HepG2 (cell line): Measurements from ENCODE around the gene ITPK1. TPM values are rescaled to one million over a fixed set of nuclear protein-coding genes. Genes with fewer than 3 reads are reported as not detected.

Experiments used
- ATAC-seq: fragments of 200-7000 bp; cut with Tn5 transposase; 3 replicates; pipeline ENCODE4 v1.9.1; 2020; ENCODE audit warnings: mild to moderate bottlenecking, moderate library complexity
- BruUV-seq: library from RNA; stranded (reverse); fragments of 400-500 nt; replicated peaks from 2 replicates; lab custom pipeline; 2021; lab: Mats Ljungman, UMichigan
- CTCF ChIA-PET: fragments of 300-600 bp; formaldehyde crosslinking; extraction: SDS; loops from one replicate; lab custom pipeline; 2021; ENCODE audit warnings: low total read pairs, inconsistent platforms, low intra/inter-chr PET ratio; lab: Yijun Ruan, JAX
- POLR2A ChIA-PET: fragments of 350-600 bp; sonication (Branson Sonifier 250); formaldehyde crosslinking; loops from one replicate; lab custom pipeline; 2020; ENCODE audit warnings: antibody characterized with exemption, inconsistent platforms; lab: Yijun Ruan, JAX
- DNase-seq: peaks from one replicate; pipeline ENCODE4 v3.0.0-alpha.2; 2015; ENCODE audit warnings: low spot score
- FAIRE-seq: peaks from 3 replicates; lab custom pipeline; 2011; peaks lifted over from hg19 to GRCh38; lab: Jason Lieb, UNC
- H2AFZ ChIP-seq: one replicate; pipeline ENCODE4 v1.6.1; 2011; ENCODE audit warnings: low read length, inconsistent platforms
- H3K27ac ChIP-seq: fragments of 300-600 bp; 3 replicates; pipeline ENCODE4 v1.8.0; 2011; ENCODE audit warnings: mixed run types, mild to moderate bottlenecking, mixed read lengths, low read length, inconsistent platforms; ENCODE audit not compliant: insufficient read depth; ENCODE audit errors: extremely low read length
- H3K27me3 ChIP-seq, 2 experiments: fragments of 200-600 bp in 1 of 2; 2 replicates in 1 of 2; 3 replicates in 1 of 2; pipeline versions ENCODE4 v1.6.0 to v1.8.0; 2011; ENCODE audit warnings: low read length in 2 of 2, mild to moderate bottlenecking in 2 of 2, moderate library complexity in 2 of 2, inconsistent platforms in 1 of 2; ENCODE audit not compliant: insufficient read depth in 2 of 2, control insufficient read depth in 1 of 2
- H3K36me3 ChIP-seq, 2 experiments: fragments of 200-600 bp in 1 of 2; replicated peaks in 1 of 2; 2 replicates in 1 of 2; 3 replicates in 1 of 2; pipeline versions ENCODE4 v1.5.1 to v1.8.0; 2011; ENCODE audit warnings: low read length in 2 of 2, inconsistent platforms in 1 of 2; ENCODE audit not compliant: insufficient read depth in 2 of 2, control insufficient read depth in 1 of 2
- H3K4me1 ChIP-seq: 2 replicates; pipeline ENCODE4 v1.5.1; 2012; ENCODE audit warnings: low read length, inconsistent platforms; ENCODE audit not compliant: insufficient read depth
- H3K4me2 ChIP-seq: 2 replicates; pipeline ENCODE4 v1.6.0; 2011; ENCODE audit warnings: low read depth, low read length, inconsistent platforms
- H3K4me3 ChIP-seq, 3 experiments: fragments of 200-600 bp in 1 of 3; sonication (generic), shearing (Covaris generic) in 1 of 3; replicated peaks in 1 of 3; 2 replicates each; pipeline ENCODE4 v1.5.1; 2011 to 2016; ENCODE audit warnings: low read length in 3 of 3, inconsistent platforms in 2 of 3, low read depth in 2 of 3, mild to moderate bottlenecking in 2 of 3, control low read depth in 1 of 3, mixed read lengths in 1 of 3; ENCODE audit not compliant: insufficient read depth in 1 of 3
- H3K79me2 ChIP-seq: one replicate; pipeline ENCODE4 v1.6.1; 2011; ENCODE audit warnings: low read length, inconsistent platforms; ENCODE audit not compliant: insufficient read depth
- H3K9ac ChIP-seq: 2 replicates; pipeline ENCODE4 v1.6.0; 2011; ENCODE audit warnings: mild to moderate bottlenecking, low read depth, low read length, inconsistent platforms; ENCODE audit not compliant: insufficient read depth
- H3K9me3 ChIP-seq: 2 replicates; pipeline ENCODE4 v1.5.1; 2012; ENCODE audit warnings: mild to moderate bottlenecking, low read length
- H4K20me1 ChIP-seq: 2 replicates; pipeline ENCODE4 v1.6.0; 2011; ENCODE audit warnings: inconsistent platforms, mild to moderate bottlenecking, low read length, moderate library complexity; ENCODE audit not compliant: insufficient read depth
- CC2D1A ChIP-seq: sonication (generic); formaldehyde crosslinking; IDR thresholded peaks from 2 replicates; pipeline ENCODE4 v1.8.1; 2023; ENCODE audit warnings: mild to moderate bottlenecking, missing genetic modification reagents
- HBP1 ChIP-seq: IDR thresholded peaks from 2 replicates; pipeline ENCODE4 v1.6.1; 2016; ENCODE audit warnings: low read depth, control low read depth
- HOXA3 ChIP-seq: sonication (generic); formaldehyde crosslinking; IDR thresholded peaks from 2 replicates; pipeline ENCODE4 v1.5.0; 2020; ENCODE audit warnings: missing genetic modification reagents
- KDM2A ChIP-seq: sonication (generic); formaldehyde crosslinking; IDR thresholded peaks from 2 replicates; pipeline ENCODE4 v1.4.0; 2020; ENCODE audit warnings: low read depth, missing genetic modification reagents, borderline replicate concordance
- MYC ChIP-seq: sonication (generic); formaldehyde crosslinking; IDR thresholded peaks from 2 replicates; pipeline ENCODE4 v1.9.0; 2021; ENCODE audit warnings: missing genetic modification reagents, borderline replicate concordance
- NR2F6 ChIP-seq, 2 experiments: IDR thresholded peaks; 2 replicates each; pipeline ENCODE4 v1.6.1; 2016; ENCODE audit warnings: antibody characterized with exemption in 1 of 2, mild to moderate bottlenecking in 1 of 2
- PITX1 ChIP-seq: sonication (generic); formaldehyde crosslinking; IDR thresholded peaks from 2 replicates; pipeline ENCODE4 v1.5.1; 2020; ENCODE audit warnings: mild to moderate bottlenecking, missing genetic modification reagents
- RXRA ChIP-seq: sonication (generic); formaldehyde crosslinking; IDR thresholded peaks from 2 replicates; pipeline ENCODE4 v1.5.1; 2020; ENCODE audit warnings: missing genetic modification reagents
- SOX5 ChIP-seq: IDR thresholded peaks from 2 replicates; pipeline ENCODE4 v1.6.1; 2016; ENCODE audit warnings: borderline replicate concordance
- ZNF619 ChIP-seq: sonication (generic); formaldehyde crosslinking; IDR thresholded peaks from 2 replicates; pipeline ENCODE4 v1.4.0; 2020; ENCODE audit warnings: mild to moderate bottlenecking, missing genetic modification reagents
- ZNF800 ChIP-seq: sonication (generic); formaldehyde crosslinking; IDR thresholded peaks from 2 replicates; pipeline ENCODE4 v1.4.0; 2020; ENCODE audit warnings: missing genetic modification reagents
- WGBS: methylation state at CpG from one replicate; pipeline ENCODE4 v1.1.6; 2017; ENCODE audit warnings: low lambda C conversion rate; 5-methylcytosine and 5-hydroxymethylcytosine counted together
- in situ Hi-C: cut with HindIII; loops from 2 replicates; pipeline ENCODE4 v1.10.0; 2017; ENCODE audit warnings: low pct_unique_long_range_greater_than_20kb; ENCODE audit not compliant: extremely low pct_ligation_motif_present
- intact Hi-C: fragments of 100-400 bp; cut with micrococcal nuclease; formaldehyde crosslinking; loops from one replicate; pipeline ENCODE4 v1.10.0; 2022; ENCODE audit not compliant: unreplicated experiment
- polyA plus RNA-seq, 8 experiments: library from polyadenylated mRNA; depleted of rRNA in 3 of 8; stranded (reverse) in 7 of 8; unstranded in 1 of 8; fragments of >200 nt; fragmentation: Illumina TruSeq in 4 of 8; extraction: Trizol in 4 of 8; gene quantifications; 2 replicates each; pipeline versions ENCODE4 v1.2.1 to v1.2.3, GENCODE V29; 2011 to 2016; ENCODE audit warnings: low read depth in 4 of 8, missing spikeins in 1 of 8, mixed read lengths in 1 of 8; ENCODE audit not compliant: insufficient read depth in 1 of 8
- total RNA-seq, 5 experiments: library from RNA; depleted of rRNA; stranded (reverse); fragments of >200 nt; fragmentation: Illumina TruSeq; extraction: Trizol; gene quantifications; 2 replicates each; pipeline ENCODE4 v1.2.3, GENCODE V29; 2016; ENCODE audit warnings: low read depth in 1 of 5
- TF ChIP-seq, protein P1 (sequence below): sonication (generic); formaldehyde crosslinking; IDR thresholded peaks from 2 replicates; pipeline ENCODE4 v1.9.0; 2022; ENCODE audit warnings: low read depth, missing genetic modification reagents
- TF ChIP-seq, protein P2 (sequence below): sonication (generic); formaldehyde crosslinking; IDR thresholded peaks from 2 replicates; pipeline ENCODE4 v1.5.1; 2020; ENCODE audit warnings: mild to moderate bottlenecking, missing genetic modification reagents, moderate library complexity

Gene ITPK1
- total and polyA plus RNA-seq, 2 of the 13 experiments (the other 11 are each of a cell fraction or from before 2014, with no cell fraction given) = 20.5 to 47.5 TPM

GRCh38 chr14:92963301-92964123 is 152.2 kb downstream of the ITPK1 start:
- intact Hi-C loops = no loop called here
- POLR2A ChIA-PET = interaction anchor here (1.3 kb wide), 1 partner anchor 243 kb away, joined by 3 read pairs; the partner anchor contains the start of gene GON7
- Histone ChIP-seq H3K9me3 (no peaks in the 10 kb centered on the region), H3K27ac (no peak overlapping the region), H3K36me3 (peaks cover 0 to 8% of the 10 kb centered on the region in 2 experiments; a peak in 2 of 5 replicates), H3K4me3 (no peak overlapping the region; a peak in 1 of 6 replicates), H4K20me1 (no peaks in the 10 kb centered on the region), H2AFZ (no peak overlapping the region), H3K9ac (no peak overlapping the region), H3K79me2 (no peaks in the 10 kb centered on the region), H3K4me1 (peaks cover 29% of the 10 kb centered on the region), H3K27me3 (no peaks in the 10 kb centered on the region), H3K4me2 (peak overlapping the region; percentile 40)
- DNase-seq (peak; percentile 43), ATAC-seq (peak; percentile 73), FAIRE-seq (no peak)
- in situ Hi-C loops = no loop called here
- CTCF ChIA-PET = no interaction called here
- 46% methylated on average over 14 of the region's 14 CpGs for WGBS
- no TSS peak for BruUV-seq
- TF ChIP-seq MYC (CRISPR knock-in tag) (no peak), ZNF800 (CRISPR knock-in tag) (no peak), PITX1 (0 out of 2 replicates have a peak, but pooled peaks have one; percentile 37), SOX5 (CRISPR knock-in tag) (peak; percentile 68; the same call in 1 of the 2 replicates), CC2D1A (CRISPR knock-in tag) (no peak), RXRA (CRISPR knock-in tag) (peak; percentile 40; the same call in 1 of the 2 replicates), NR2F6 (IDR thresholded peaks at IDR 0.05) (peak; percentile 63), NR2F6 (CRISPR knock-in tag; IDR thresholded peaks at IDR 0.05) (peak; percentile 68), HBP1 (no peak), HOXA3 (CRISPR knock-in tag) (peak; percentile 20; the same call in 1 of the 2 replicates), ZNF619 (no peak), KDM2A (CRISPR knock-in tag) (no peak)
- TF ChIP-seq, protein P1, sequence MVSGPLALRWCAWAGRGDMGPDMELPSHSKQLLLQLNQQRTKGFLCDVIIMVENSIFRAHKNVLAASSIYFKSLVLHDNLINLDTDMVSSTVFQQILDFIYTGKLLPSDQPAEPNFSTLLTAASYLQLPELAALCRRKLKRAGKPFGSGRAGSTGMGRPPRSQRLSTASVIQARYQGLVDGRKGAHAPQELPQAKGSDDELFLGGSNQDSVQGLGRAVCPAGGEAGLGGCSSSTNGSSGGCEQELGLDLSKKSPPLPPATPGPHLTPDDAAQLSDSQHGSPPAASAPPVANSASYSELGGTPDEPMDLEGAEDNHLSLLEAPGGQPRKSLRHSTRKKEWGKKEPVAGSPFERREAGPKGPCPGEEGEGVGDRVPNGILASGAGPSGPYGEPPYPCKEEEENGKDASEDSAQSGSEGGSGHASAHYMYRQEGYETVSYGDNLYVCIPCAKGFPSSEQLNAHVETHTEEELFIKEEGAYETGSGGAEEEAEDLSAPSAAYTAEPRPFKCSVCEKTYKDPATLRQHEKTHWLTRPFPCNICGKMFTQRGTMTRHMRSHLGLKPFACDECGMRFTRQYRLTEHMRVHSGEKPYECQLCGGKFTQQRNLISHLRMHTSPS (CRISPR knock-in tag) = peak; percentile 36; the same call in 1 of the 2 replicates
- TF ChIP-seq, protein P2, sequence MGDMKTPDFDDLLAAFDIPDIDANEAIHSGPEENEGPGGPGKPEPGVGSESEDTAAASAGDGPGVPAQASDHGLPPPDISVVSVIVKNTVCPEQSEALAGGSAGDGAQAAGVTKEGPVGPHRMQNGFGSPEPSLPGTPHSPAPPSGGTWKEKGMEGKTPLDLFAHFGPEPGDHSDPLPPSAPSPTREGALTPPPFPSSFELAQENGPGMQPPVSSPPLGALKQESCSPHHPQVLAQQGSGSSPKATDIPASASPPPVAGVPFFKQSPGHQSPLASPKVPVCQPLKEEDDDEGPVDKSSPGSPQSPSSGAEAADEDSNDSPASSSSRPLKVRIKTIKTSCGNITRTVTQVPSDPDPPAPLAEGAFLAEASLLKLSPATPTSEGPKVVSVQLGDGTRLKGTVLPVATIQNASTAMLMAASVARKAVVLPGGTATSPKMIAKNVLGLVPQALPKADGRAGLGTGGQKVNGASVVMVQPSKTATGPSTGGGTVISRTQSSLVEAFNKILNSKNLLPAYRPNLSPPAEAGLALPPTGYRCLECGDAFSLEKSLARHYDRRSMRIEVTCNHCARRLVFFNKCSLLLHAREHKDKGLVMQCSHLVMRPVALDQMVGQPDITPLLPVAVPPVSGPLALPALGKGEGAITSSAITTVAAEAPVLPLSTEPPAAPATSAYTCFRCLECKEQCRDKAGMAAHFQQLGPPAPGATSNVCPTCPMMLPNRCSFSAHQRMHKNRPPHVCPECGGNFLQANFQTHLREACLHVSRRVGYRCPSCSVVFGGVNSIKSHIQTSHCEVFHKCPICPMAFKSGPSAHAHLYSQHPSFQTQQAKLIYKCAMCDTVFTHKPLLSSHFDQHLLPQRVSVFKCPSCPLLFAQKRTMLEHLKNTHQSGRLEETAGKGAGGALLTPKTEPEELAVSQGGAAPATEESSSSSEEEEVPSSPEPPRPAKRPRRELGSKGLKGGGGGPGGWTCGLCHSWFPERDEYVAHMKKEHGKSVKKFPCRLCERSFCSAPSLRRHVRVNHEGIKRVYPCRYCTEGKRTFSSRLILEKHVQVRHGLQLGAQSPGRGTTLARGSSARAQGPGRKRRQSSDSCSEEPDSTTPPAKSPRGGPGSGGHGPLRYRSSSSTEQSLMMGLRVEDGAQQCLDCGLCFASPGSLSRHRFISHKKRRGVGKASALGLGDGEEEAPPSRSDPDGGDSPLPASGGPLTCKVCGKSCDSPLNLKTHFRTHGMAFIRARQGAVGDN (CRISPR knock-in tag) = peak; percentile 46
